B cell (primary cell): Measurements from ENCODE around the gene PRKCB. TPM values are rescaled to one million over a fixed set of nuclear protein-coding genes. Genes with fewer than 3 reads are reported as not detected.

Source experiments
- ATAC-seq: fragments of 200-7000 bp; cut with Tn5 transposase; one replicate; pipeline ENCODE4 v1.10.0; 2021; ENCODE audit warnings: low read depth, mild to moderate bottlenecking, moderate number of reproducible peaks, moderate library complexity
- CTCF ChIA-PET: fragments of 350-600 bp; sonication (Branson Sonifier 250); formaldehyde crosslinking; loops from one replicate; lab custom pipeline; 2021; ENCODE audit warnings: antibody characterized with exemption, inconsistent platforms; lab: Charles Lee
- POLR2A ChIA-PET: fragments of 350-600 bp; sonication (Branson Sonifier 250); formaldehyde crosslinking; loops from one replicate; lab custom pipeline; 2021; ENCODE audit warnings: antibody characterized with exemption; lab: Charles Lee
- DNase-seq: peaks from one replicate; pipeline ENCODE4 v3.0.0; 2013
- H2AFZ ChIP-seq: 2 replicates; pipeline ENCODE4 v1.6.1; 2012; ENCODE audit warnings: mild to moderate bottlenecking, low read depth, low read length; ENCODE audit not compliant: insufficient read depth, poor library complexity, severe bottlenecking
- H3K27ac ChIP-seq, 2 donors: 1 replicate in 1 of 2; 2 replicates in 1 of 2; pipeline ENCODE4 v1.5.1; 2012 to 2013; ENCODE audit warnings: low read length in 2 of 2, mild to moderate bottlenecking in 2 of 2, moderate library complexity in 1 of 2
- H3K27me3 ChIP-seq, 4 experiments: fragments of 200-600 bp in 1 of 4; sonication (generic) in 1 of 4; replicated peaks in 1 of 4; 1 replicate in 2 of 4; 2 replicates in 2 of 4; pipeline versions ENCODE4 v1.6.1 to v1.7.0; 2013 to 2016; ENCODE audit warnings: low read length in 3 of 4, mild to moderate bottlenecking in 2 of 4, mixed read lengths in 1 of 4, moderate library complexity in 1 of 4; ENCODE audit not compliant: insufficient read depth in 4 of 4, control insufficient read depth in 3 of 4; ENCODE audit errors: control extremely low read depth in 1 of 4
- H3K36me3 ChIP-seq, 2 experiments: replicated peaks in 1 of 2; 1 replicate in 1 of 2; 2 replicates in 1 of 2; pipeline versions ENCODE4 v1.6.1 to v1.7.1; 2013; ENCODE audit warnings: low read length in 1 of 2; ENCODE audit not compliant: insufficient read depth in 2 of 2, control insufficient read depth in 1 of 2; ENCODE audit errors: control extremely low read depth in 1 of 2, extremely low read depth in 1 of 2
- H3K4me1 ChIP-seq, 2 donors: fragments of 200-600 bp in 1 of 2; sonication (generic) in 1 of 2; 1 replicate in 1 of 2; 2 replicates in 1 of 2; pipeline versions ENCODE4 v1.5.1 to v1.6.1; 2013 to 2017; ENCODE audit warnings: low read length in 2 of 2; ENCODE audit not compliant: control insufficient read depth in 2 of 2, insufficient read depth in 2 of 2
- H3K4me2 ChIP-seq: replicated peaks from 2 replicates; pipeline ENCODE3; 2012; ENCODE audit warnings: mild to moderate bottlenecking, low read depth, low read length; ENCODE audit not compliant: poor library complexity, severe bottlenecking
- H3K4me3 ChIP-seq, 5 experiments: fragments of 200-600 bp in 1 of 5; sonication (generic) in 1 of 5; 1 replicate in 3 of 5; 2 replicates in 2 of 5; pipeline versions ENCODE4 v1.5.1 to v1.7.0; 2011 to 2016; ENCODE audit warnings: low read length in 4 of 5, mild to moderate bottlenecking in 4 of 5, low read depth in 2 of 5, control low read depth in 1 of 5, moderate library complexity in 1 of 5; ENCODE audit not compliant: insufficient read depth in 1 of 5; ENCODE audit errors: control extremely low read depth in 1 of 5, extremely low read depth in 1 of 5
- H3K79me2 ChIP-seq: fragments of 200-600 bp; sonication (generic); one replicate; pipeline ENCODE4 v1.6.0; 2016; ENCODE audit warnings: low read length; ENCODE audit not compliant: control insufficient read depth, insufficient read depth
- H3K9ac ChIP-seq: fragments of 200-600 bp; sonication (generic); 2 replicates; pipeline ENCODE4 v1.6.1; 2017; ENCODE audit warnings: mild to moderate bottlenecking, low read length, moderate library complexity
- H3K9me3 ChIP-seq, 3 donors: one replicate each; pipeline versions ENCODE4 v1.6.1 to v1.7.1; 2013; ENCODE audit warnings: low read length in 2 of 3; ENCODE audit not compliant: control insufficient read depth in 2 of 3, insufficient read depth in 1 of 3; ENCODE audit errors: control extremely low read depth in 1 of 3
- H4K20me1 ChIP-seq: 2 replicates; pipeline ENCODE4 v1.6.0; 2012; ENCODE audit warnings: mild to moderate bottlenecking, low read length; ENCODE audit not compliant: insufficient read depth, control insufficient read depth, poor library complexity, severe bottlenecking
- H3K27ac Mint-ChIP-seq: one replicate; pipeline ENCODE4 v1.8.0; 2021; ENCODE audit warnings: mixed read lengths
- H3K27me3 Mint-ChIP-seq: one replicate; pipeline ENCODE4 v1.8.0; 2021; ENCODE audit warnings: mixed read lengths
- H3K4me1 Mint-ChIP-seq: one replicate; pipeline ENCODE4 v1.8.0; 2021; ENCODE audit warnings: mixed read lengths
- H3K4me3 Mint-ChIP-seq: one replicate; pipeline ENCODE4 v1.8.0; 2021; ENCODE audit warnings: mixed read lengths
- H3K9me3 Mint-ChIP-seq: one replicate; pipeline ENCODE4 v1.8.0; 2022; ENCODE audit warnings: mixed read lengths; ENCODE audit not compliant: insufficient read depth
- EZH2 ChIP-seq: IDR thresholded peaks from 2 replicates; pipeline ENCODE4 v1.6.1; 2012; ENCODE audit warnings: borderline replicate concordance, low read depth, mild to moderate bottlenecking, moderate library complexity, low read length; ENCODE audit not compliant: insufficient read depth, poor library complexity, severe bottlenecking
- WGBS: methylation state at CpG from one replicate; pipeline ENCODE4 v1.1.5; 2013; ENCODE audit warnings: missing lambda C conversion rate; ENCODE audit not compliant: insufficient coverage; 5-methylcytosine and 5-hydroxymethylcytosine counted together
- intact Hi-C: fragments of 100-400 bp; cut with micrococcal nuclease; formaldehyde crosslinking; loops from one replicate; pipeline ENCODE4 v1.10.0; 2022
- polyA plus RNA-seq: library from polyadenylated mRNA; depleted of rRNA; stranded (reverse); fragments of >200 nt; gene quantifications from 2 replicates; pipeline ENCODE4 v1.2.3, GENCODE V29; 2012
- total RNA-seq, 2 donors: library from RNA; stranded (reverse); fragments of 120-200 nt in 1 of 2; gene quantifications; 1 replicate in 1 of 2; 2 replicates in 1 of 2; pipeline versions ENCODE4 v1.2.3 to v1.2.4, GENCODE V29; 2013 to 2022
- TF ChIP-seq, protein P1 (sequence below): fragments of 200-600 bp; IDR thresholded peaks from one replicate; pipeline ENCODE4 v1.8.0; 2022; ENCODE audit warnings: antibody characterized with exemption, mild to moderate bottlenecking

The PRKCB gene
- total and polyA plus RNA-seq, 2 donors (not counting 1 experiment from before 2014, with no cell fraction given), result 106 to 373 TPM

DNA sequence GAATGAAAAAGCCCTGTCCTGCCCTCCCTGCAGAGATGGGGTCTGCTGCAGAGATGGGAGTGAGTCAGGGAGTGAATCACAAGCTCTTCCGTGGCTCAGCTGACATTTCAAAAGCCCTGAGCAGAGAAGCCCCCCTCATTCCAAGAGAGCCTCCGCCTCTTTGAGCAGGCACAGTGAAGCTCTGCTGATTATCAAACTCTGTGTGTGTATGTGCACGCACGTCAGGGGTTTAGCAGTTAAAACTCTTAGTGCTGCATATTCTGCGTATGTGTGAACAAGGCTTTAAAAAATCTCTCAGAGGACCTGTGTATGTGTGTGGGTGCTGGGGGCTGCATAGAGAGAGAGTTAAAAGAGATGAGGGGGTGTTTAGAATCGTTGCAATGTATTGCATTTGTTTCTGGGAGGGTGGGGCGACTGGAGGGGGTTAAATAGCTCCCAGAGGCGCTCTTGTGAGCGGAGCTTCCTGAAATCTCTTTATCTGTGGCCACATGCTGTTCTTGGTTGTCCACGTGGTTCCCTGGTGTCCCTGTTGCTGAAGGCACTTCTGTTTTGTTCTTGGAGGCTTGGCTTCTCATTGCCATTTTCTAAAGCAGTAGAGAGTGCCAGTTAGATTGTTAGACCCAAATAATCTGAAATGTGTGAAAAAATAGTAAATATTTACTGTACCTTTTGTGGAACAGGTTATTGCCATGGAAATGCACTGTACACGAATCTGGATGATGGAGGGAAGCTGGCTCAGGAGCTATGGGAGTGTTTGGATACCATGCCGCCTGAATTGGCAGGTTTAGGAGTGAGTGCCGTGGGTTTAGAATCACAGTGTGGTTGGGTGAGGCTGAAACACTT is 116.6 kb downstream of the PRKCB start:
- peak; percentile 29 for ATAC-seq
- H3K4me2 ChIP-seq, result peak overlapping the region; percentile 64
- peaks cover 93% of the 10 kb centered on the region for H3K4me1 Mint-ChIP-seq
- peaks cover 3% of the 10 kb centered on the region for H3K9me3 Mint-ChIP-seq
- H3K36me3 ChIP-seq, result peaks cover 0 to 17% of the 10 kb centered on the region in 2 experiments
- no peaks in the 10 kb centered on the region for H3K27me3 Mint-ChIP-seq
- peak overlapping the region; percentile 23 for H3K9ac ChIP-seq
- WGBS, result 25% methylated on average over 11 of the region's 13 CpGs
- peak overlapping the region in 1 of 5 experiments; percentile 15 for H3K4me3 ChIP-seq
- DNase-seq, result peak; percentile 38
- peak overlapping the region; percentile 75 for H3K4me3 Mint-ChIP-seq
- no peaks in the 10 kb centered on the region for H3K27me3 ChIP-seq
- H3K27ac ChIP-seq, result peak overlapping the region; percentile 28 to 88
- H3K27ac Mint-ChIP-seq, result peak overlapping the region; percentile 92
- peaks cover 3% of the 10 kb centered on the region for H4K20me1 ChIP-seq
- ChIA-PET POLR2A (interaction anchor here (1.2 to 2.1 kb wide), 2 partner anchors 14 to 52 kb away, joined by 3 to 8 read pairs; no protein-coding TSS in a partner anchor), CTCF (interaction anchor here (0.7 to 2.7 kb wide), 7 partner anchors 58 to 149 kb away, joined by 3 to 11 read pairs (median 4); no protein-coding TSS in a partner anchor)
- peaks cover 87% of the 10 kb centered on the region for H3K79me2 ChIP-seq
- TF ChIP-seq, protein P1, sequence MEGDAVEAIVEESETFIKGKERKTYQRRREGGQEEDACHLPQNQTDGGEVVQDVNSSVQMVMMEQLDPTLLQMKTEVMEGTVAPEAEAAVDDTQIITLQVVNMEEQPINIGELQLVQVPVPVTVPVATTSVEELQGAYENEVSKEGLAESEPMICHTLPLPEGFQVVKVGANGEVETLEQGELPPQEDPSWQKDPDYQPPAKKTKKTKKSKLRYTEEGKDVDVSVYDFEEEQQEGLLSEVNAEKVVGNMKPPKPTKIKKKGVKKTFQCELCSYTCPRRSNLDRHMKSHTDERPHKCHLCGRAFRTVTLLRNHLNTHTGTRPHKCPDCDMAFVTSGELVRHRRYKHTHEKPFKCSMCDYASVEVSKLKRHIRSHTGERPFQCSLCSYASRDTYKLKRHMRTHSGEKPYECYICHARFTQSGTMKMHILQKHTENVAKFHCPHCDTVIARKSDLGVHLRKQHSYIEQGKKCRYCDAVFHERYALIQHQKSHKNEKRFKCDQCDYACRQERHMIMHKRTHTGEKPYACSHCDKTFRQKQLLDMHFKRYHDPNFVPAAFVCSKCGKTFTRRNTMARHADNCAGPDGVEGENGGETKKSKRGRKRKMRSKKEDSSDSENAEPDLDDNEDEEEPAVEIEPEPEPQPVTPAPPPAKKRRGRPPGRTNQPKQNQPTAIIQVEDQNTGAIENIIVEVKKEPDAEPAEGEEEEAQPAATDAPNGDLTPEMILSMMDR, result no peak
- no peak for TF ChIP-seq EZH2
- H3K9me3 ChIP-seq, result no peaks in the 10 kb centered on the region
- intact Hi-C loops, result loop anchor here (5.0 kb wide), 4 partner anchors 35 to 115 kb away; partner anchors contain the start of gene PRKCB
- peaks cover 95 to 96% of the 10 kb centered on the region in 2 donors for H3K4me1 ChIP-seq
- H2AFZ ChIP-seq, result no peak overlapping the region
